CD4-positive, CD25-positive, alpha-beta regulatory T cell (primary cell): ENCODE results near the gene RASSF8. TPM values are rescaled to one million over a fixed set of nuclear protein-coding genes. Genes with fewer than 3 reads are reported as not detected.

Experiments used
- ATAC-seq, 2 donors: fragments of 150-1000 bp; cut with Tn5 transposase; one replicate each; pipeline ENCODE4 v1.10.0; 2021; ENCODE audit warnings: low read depth in 2 of 2, moderate number of reproducible peaks in 2 of 2, moderate library complexity in 1 of 2
- DNase-seq, 3 donors: peaks; one replicate each; pipeline versions ENCODE4 v3.0.0 to v3.0.0-alpha.2; 2012 to 2022; ENCODE audit warnings: mixed read lengths in 1 of 3
- H3K27ac ChIP-seq: one replicate; pipeline ENCODE4 v1.7.0; 2013; ENCODE audit warnings: mild to moderate bottlenecking, low read length; ENCODE audit not compliant: insufficient read depth, poor library complexity, severe bottlenecking
- H3K27me3 ChIP-seq: one replicate; pipeline ENCODE4 v1.7.0; 2013; ENCODE audit warnings: low read length; ENCODE audit not compliant: control insufficient read depth, insufficient read depth
- H3K36me3 ChIP-seq: one replicate; pipeline ENCODE4 v1.7.0; 2013; ENCODE audit warnings: mild to moderate bottlenecking, low read length, moderate library complexity; ENCODE audit not compliant: control insufficient read depth, insufficient read depth
- H3K4me1 ChIP-seq: 2 replicates; pipeline ENCODE4 v1.7.0; 2013; ENCODE audit warnings: mild to moderate bottlenecking, low read length; ENCODE audit not compliant: insufficient read depth, control insufficient read depth, poor library complexity, severe bottlenecking
- H3K4me3 ChIP-seq: one replicate; pipeline ENCODE4 v1.7.0; 2013; ENCODE audit warnings: low read depth, mild to moderate bottlenecking, low read length, moderate library complexity
- H3K9me3 ChIP-seq, 2 experiments: 1 replicate in 1 of 2; 2 replicates in 1 of 2; pipeline ENCODE4 v1.7.0; 2013; ENCODE audit warnings: low read length in 2 of 2, mild to moderate bottlenecking in 1 of 2, moderate library complexity in 1 of 2; ENCODE audit not compliant: control insufficient read depth in 2 of 2
- H3K27ac Mint-ChIP-seq, 3 donors: one replicate each; pipeline ENCODE4 v1.8.0; 2020 to 2022; ENCODE audit warnings: mild to moderate bottlenecking in 3 of 3, mixed read lengths in 3 of 3, moderate library complexity in 2 of 3
- H3K27me3 Mint-ChIP-seq: one replicate; pipeline ENCODE4 v1.8.0; 2022; ENCODE audit warnings: mild to moderate bottlenecking, mixed read lengths
- H3K36me3 Mint-ChIP-seq: one replicate; pipeline ENCODE4 v1.8.0; 2020; ENCODE audit warnings: mixed read lengths
- H3K4me1 Mint-ChIP-seq, 4 donors: one replicate each; pipeline ENCODE4 v1.8.0; 2020 to 2022; ENCODE audit warnings: mixed read lengths in 4 of 4, mild to moderate bottlenecking in 1 of 4
- H3K4me3 Mint-ChIP-seq, 4 donors: one replicate each; pipeline ENCODE4 v1.8.0; 2020 to 2022; ENCODE audit warnings: mild to moderate bottlenecking in 4 of 4, mixed read lengths in 4 of 4, moderate library complexity in 3 of 4
- H3K9me3 Mint-ChIP-seq, 7 donors: one replicate each; pipeline ENCODE4 v1.8.0; 2020 to 2022; ENCODE audit warnings: mixed read lengths in 7 of 7, mild to moderate bottlenecking in 3 of 7, moderate library complexity in 2 of 7
- polyA plus RNA-seq, 4 donors: library from polyadenylated mRNA; unstranded; fragments of 300-500 nt; fragmentation: Illumina TruSeq; gene quantifications; one replicate each; pipeline ENCODE4 v1.2.3, GENCODE V29; 2021
- total RNA-seq: library from RNA; stranded (reverse); gene quantifications from one replicate; pipeline ENCODE4 v1.2.3, GENCODE V29; 2022

RASSF8 gene
- total and polyA plus RNA-seq, 5 donors from 2014 or later: 0.20 TPM; not detected in 4

GRCh38 chr12:26077915-26078702, 119.6 kb downstream of the RASSF8 start:
- no peak overlapping the region for H3K4me3 Mint-ChIP-seq
- Histone ChIP-seq H3K36me3 (no peaks in the 10 kb centered on the region), H3K4me1 (no peaks in the 10 kb centered on the region), H3K9me3 (no peaks in the 10 kb centered on the region), H3K27me3 (no peaks in the 10 kb centered on the region), H3K27ac (no peak overlapping the region), H3K4me3 (no peak overlapping the region)
- no peaks in the 10 kb centered on the region for H3K4me1 Mint-ChIP-seq
- peaks cover 19% of the 10 kb centered on the region for H3K27me3 Mint-ChIP-seq
- H3K27ac Mint-ChIP-seq: no peak overlapping the region
- peaks cover 0 to 7% (median 0%) of the 10 kb centered on the region in 7 donors for H3K9me3 Mint-ChIP-seq
- H3K36me3 Mint-ChIP-seq: no peaks in the 10 kb centered on the region
- DNase-seq: no peak
- ATAC-seq: no peak

DNA sequence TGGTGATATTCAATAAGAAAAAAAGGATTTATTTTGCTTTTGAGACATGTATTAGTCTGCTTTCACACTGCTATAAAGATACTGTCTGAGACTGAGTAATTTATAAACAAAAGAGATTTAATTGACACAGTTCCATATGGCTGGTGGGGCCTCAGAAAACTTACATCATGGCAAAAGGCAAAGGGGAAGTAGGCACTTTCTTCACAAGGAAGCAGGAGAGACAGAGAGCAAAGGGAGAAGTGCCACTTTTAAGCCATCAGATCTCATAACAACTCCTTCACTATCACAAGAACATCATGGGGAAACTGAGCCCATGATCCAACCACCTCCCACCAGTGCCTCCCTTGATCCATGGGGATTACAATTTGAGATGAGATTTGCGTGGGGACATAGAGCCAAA, 122.4 kb downstream of the RASSF8 start:
- Histone ChIP-seq H3K27me3 (no peaks in the 10 kb centered on the region), H3K4me3 (no peak overlapping the region), H3K36me3 (no peaks in the 10 kb centered on the region), H3K27ac (no peak overlapping the region), H3K4me1 (no peaks in the 10 kb centered on the region), H3K9me3 (no peaks in the 10 kb centered on the region)
- Mint-ChIP-seq H3K4me3 (no peak overlapping the region), H3K36me3 (no peaks in the 10 kb centered on the region), H3K27ac (no peak overlapping the region), H3K9me3 (peaks cover 0 to 10% (median 1%) of the 10 kb centered on the region in 7 donors), H3K4me1 (no peaks in the 10 kb centered on the region), H3K27me3 (peaks cover 19% of the 10 kb centered on the region)
- no peak for DNase-seq
- no peak for ATAC-seq

GRCh38 chr12:26086936-26087335, 128.5 kb downstream of the RASSF8 start:
- ATAC-seq (no peak), DNase-seq (no peak)
- Histone ChIP-seq H3K4me1 (no peaks in the 10 kb centered on the region), H3K27ac (no peak overlapping the region), H3K9me3 (no peaks in the 10 kb centered on the region), H3K36me3 (no peaks in the 10 kb centered on the region), H3K27me3 (no peaks in the 10 kb centered on the region), H3K4me3 (no peak overlapping the region)
- H3K27me3 Mint-ChIP-seq: peaks cover 5% of the 10 kb centered on the region
- H3K4me1 Mint-ChIP-seq: no peaks in the 10 kb centered on the region
- H3K4me3 Mint-ChIP-seq: no peak overlapping the region
- no peaks in the 10 kb centered on the region for H3K36me3 Mint-ChIP-seq
- H3K27ac Mint-ChIP-seq: no peak overlapping the region
- peaks cover 0 to 7% (median 0%) of the 10 kb centered on the region in 7 donors for H3K9me3 Mint-ChIP-seq

- H3K27ac Mint-ChIP-seq: no peak overlapping the region
- DNase-seq (no peak), ATAC-seq (peak in 1 of 2 donors; percentile 37)
- Histone ChIP-seq H3K9me3 (no peaks in the 10 kb centered on the region), H3K27me3 (no peaks in the 10 kb centered on the region), H3K4me1 (no peaks in the 10 kb centered on the region), H3K27ac (no peak overlapping the region), H3K4me3 (no peak overlapping the region), H3K36me3 (no peaks in the 10 kb centered on the region)
- no peak overlapping the region for H3K4me3 Mint-ChIP-seq
- H3K4me1 Mint-ChIP-seq: no peaks in the 10 kb centered on the region
- peaks cover 0 to 4% (median 0%) of the 10 kb centered on the region in 7 donors for H3K9me3 Mint-ChIP-seq
- no peaks in the 10 kb centered on the region for H3K36me3 Mint-ChIP-seq
- H3K27me3 Mint-ChIP-seq: peaks cover 5% of the 10 kb centered on the region
These were observed 130.5 kb downstream of the RASSF8 start for GRCh38 chr12:26088998-26089397.

- Mint-ChIP-seq H3K4me1 (no peaks in the 10 kb centered on the region), H3K4me3 (no peak overlapping the region), H3K36me3 (no peaks in the 10 kb centered on the region), H3K27me3 (peaks cover 8% of the 10 kb centered on the region), H3K9me3 (no peaks in the 10 kb centered on the region), H3K27ac (no peak overlapping the region)
- H3K27ac ChIP-seq: no peak overlapping the region
- DNase-seq (no peak), ATAC-seq (no peak)
- H3K27me3 ChIP-seq: no peaks in the 10 kb centered on the region
- no peaks in the 10 kb centered on the region for H3K4me1 ChIP-seq
- no peaks in the 10 kb centered on the region for H3K36me3 ChIP-seq
- no peak overlapping the region for H3K4me3 ChIP-seq
- H3K9me3 ChIP-seq: no peaks in the 10 kb centered on the region
These were observed 132.5 kb downstream of the RASSF8 start for GRCh38 chr12:26090836-26091510.

DNA sequence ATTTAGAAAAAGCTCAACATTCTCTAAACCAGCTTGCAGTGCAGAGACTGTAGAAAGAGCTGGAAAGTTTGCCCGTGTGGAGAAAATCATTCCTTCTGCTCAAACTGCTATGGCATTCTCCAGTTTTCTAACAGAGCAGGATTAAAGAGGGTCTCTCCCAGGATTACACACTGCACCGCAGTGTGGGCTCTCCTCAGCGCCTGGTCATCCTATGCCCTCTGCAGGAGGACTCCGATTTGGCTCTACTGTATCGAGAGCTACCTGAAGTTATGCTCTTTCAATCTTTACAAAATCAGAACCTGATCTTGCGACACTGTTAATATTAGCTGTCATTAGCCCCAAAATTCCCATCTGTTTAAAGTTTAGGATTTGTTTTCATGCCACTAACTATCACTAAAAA, 133.3 kb downstream of the RASSF8 start:
- no peaks in the 10 kb centered on the region for H3K36me3 Mint-ChIP-seq

GRCh38 chr12:26092346-26093105, 134.0 kb downstream of the RASSF8 start:
- Mint-ChIP-seq H3K27ac (no peak overlapping the region), H3K4me1 (no peaks in the 10 kb centered on the region), H3K4me3 (no peak overlapping the region), H3K27me3 (peaks cover 19% of the 10 kb centered on the region), H3K9me3 (no peaks in the 10 kb centered on the region), H3K36me3 (no peaks in the 10 kb centered on the region)
- Histone ChIP-seq H3K27me3 (peaks cover 1% of the 10 kb centered on the region), H3K4me3 (no peak overlapping the region), H3K4me1 (no peaks in the 10 kb centered on the region), H3K36me3 (no peaks in the 10 kb centered on the region), H3K27ac (no peak overlapping the region), H3K9me3 (no peaks in the 10 kb centered on the region)
- DNase-seq (no peak), ATAC-seq (no peak)

More for the DNA sequence above, 133.3 kb downstream of the RASSF8 start:
- no peaks in the 10 kb centered on the region for H3K9me3 Mint-ChIP-seq
- Histone ChIP-seq H3K27ac (no peak overlapping the region), H3K9me3 (no peaks in the 10 kb centered on the region), H3K4me3 (no peak overlapping the region), H3K36me3 (no peaks in the 10 kb centered on the region), H3K4me1 (no peaks in the 10 kb centered on the region), H3K27me3 (no peaks in the 10 kb centered on the region)
- ATAC-seq: no peak
- DNase-seq: no peak
- H3K4me1 Mint-ChIP-seq: no peaks in the 10 kb centered on the region
- no peak overlapping the region for H3K4me3 Mint-ChIP-seq
- peaks cover 17% of the 10 kb centered on the region for H3K27me3 Mint-ChIP-seq
- no peak overlapping the region for H3K27ac Mint-ChIP-seq
